DND-41 (cell line): ENCODE data around the gene PTGER3.
"Not testable (repeated sequence)": the region's sequence is repeated elsewhere in the genome, so short reads cannot be mapped to it uniquely, and the experiment has no call there.

Experiments used
- EZH2 ChIP-seq: IDR thresholded peaks from 3 replicates; pipeline ENCODE4 v1.6.1; 2012; ENCODE audit warnings: borderline replicate concordance, low read depth, mild to moderate bottlenecking, moderate library complexity, low read length, inconsistent platforms; ENCODE audit not compliant: severe bottlenecking
- TF ChIP-seq, protein P1 (sequence below): IDR thresholded peaks from 2 replicates; pipeline ENCODE4 v1.5.1; 2012; ENCODE audit warnings: borderline replicate concordance, low read length, moderate library complexity, mild to moderate bottlenecking; ENCODE audit not compliant: poor library complexity, severe bottlenecking; ENCODE audit errors: extremely low read depth

DNA sequence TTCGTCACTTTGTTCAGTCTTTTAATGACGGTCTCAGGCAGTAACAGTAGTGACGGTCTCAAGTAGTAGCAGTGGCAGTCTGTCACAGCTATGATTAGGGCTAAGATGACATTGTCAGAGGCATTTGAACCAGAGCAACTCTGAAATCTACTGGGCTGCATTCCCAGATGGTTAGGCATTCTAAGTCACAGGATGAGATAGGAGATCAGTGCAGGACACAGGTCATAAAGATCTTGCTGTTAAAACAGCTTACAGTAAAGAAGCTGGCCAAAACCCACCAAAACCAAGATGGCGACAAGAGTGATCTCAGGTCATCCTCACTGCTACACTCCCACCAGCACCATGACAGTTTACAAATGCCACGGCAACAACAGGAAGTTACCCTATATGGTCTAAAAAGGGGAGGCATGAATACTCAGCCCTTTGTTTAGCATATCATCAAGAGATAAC, 61.8 kb downstream of the PTGER3 start:
- TF ChIP-seq, protein P1, sequence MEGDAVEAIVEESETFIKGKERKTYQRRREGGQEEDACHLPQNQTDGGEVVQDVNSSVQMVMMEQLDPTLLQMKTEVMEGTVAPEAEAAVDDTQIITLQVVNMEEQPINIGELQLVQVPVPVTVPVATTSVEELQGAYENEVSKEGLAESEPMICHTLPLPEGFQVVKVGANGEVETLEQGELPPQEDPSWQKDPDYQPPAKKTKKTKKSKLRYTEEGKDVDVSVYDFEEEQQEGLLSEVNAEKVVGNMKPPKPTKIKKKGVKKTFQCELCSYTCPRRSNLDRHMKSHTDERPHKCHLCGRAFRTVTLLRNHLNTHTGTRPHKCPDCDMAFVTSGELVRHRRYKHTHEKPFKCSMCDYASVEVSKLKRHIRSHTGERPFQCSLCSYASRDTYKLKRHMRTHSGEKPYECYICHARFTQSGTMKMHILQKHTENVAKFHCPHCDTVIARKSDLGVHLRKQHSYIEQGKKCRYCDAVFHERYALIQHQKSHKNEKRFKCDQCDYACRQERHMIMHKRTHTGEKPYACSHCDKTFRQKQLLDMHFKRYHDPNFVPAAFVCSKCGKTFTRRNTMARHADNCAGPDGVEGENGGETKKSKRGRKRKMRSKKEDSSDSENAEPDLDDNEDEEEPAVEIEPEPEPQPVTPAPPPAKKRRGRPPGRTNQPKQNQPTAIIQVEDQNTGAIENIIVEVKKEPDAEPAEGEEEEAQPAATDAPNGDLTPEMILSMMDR: not testable (repeated sequence)
- TF ChIP-seq EZH2: not testable (repeated sequence)
